Upper lobe of right lung (tissue), 1 donor: ENCODE results near the gene CDCA7. TPM values are rescaled to one million over a fixed set of nuclear protein-coding genes. Genes with fewer than 3 reads are reported as not detected.
"Not testable (repeated sequence)": the region's sequence is repeated elsewhere in the genome, so short reads cannot be mapped to it uniquely, and the experiment has no call there.

Experiments used
- ATAC-seq: fragments of 200-7000 bp; cut with Tn5 transposase; one replicate; pipeline ENCODE4 v1.9.1; 2020; ENCODE audit warnings: mild to moderate bottlenecking, moderate library complexity
- DNase-seq: peaks from one replicate; pipeline ENCODE4 v3.0.0-alpha.2; 2020
- H3K27ac ChIP-seq: fragments of 200-600 bp; one replicate; pipeline ENCODE4 v1.8.0; 2022
- H3K27me3 ChIP-seq: fragments of 200-600 bp; one replicate; pipeline ENCODE4 v1.8.0; 2022; ENCODE audit warnings: mild to moderate bottlenecking
- H3K36me3 ChIP-seq: fragments of 200-600 bp; one replicate; pipeline ENCODE4 v1.8.0; 2022
- H3K4me1 ChIP-seq: fragments of 200-600 bp; one replicate; pipeline ENCODE4 v1.8.0; 2022
- H3K4me3 ChIP-seq: fragments of 200-600 bp; one replicate; pipeline ENCODE4 v1.8.0; 2022; ENCODE audit warnings: mild to moderate bottlenecking
- H3K9me3 ChIP-seq: fragments of 200-600 bp; one replicate; pipeline ENCODE4 v1.8.0; 2022
- intact Hi-C: fragments of 100-400 bp; cut with DNase I; formaldehyde crosslinking; loops from one replicate; pipeline ENCODE4 v1.11.0; 2022
- total RNA-seq: library from RNA; stranded (reverse); fragmentation: NEBNext Ultra II Directional; extraction: Animal tissue kit (Norgen Biotek cat#: 25700); gene quantifications from one replicate; pipeline ENCODE4 v1.2.1, GENCODE V29; 2021
- TF ChIP-seq, protein P1 (sequence below): fragments of 200-600 bp; IDR thresholded peaks from one replicate; pipeline ENCODE4 v1.8.0; 2022; ENCODE audit warnings: antibody characterized with exemption
- donor health status: DM: no; HTN: yes; CAD: no; lungs with severe emphysema.

CDCA7 gene
- total RNA-seq, 1 donor from 2014 or later = 4.1 TPM

DNA sequence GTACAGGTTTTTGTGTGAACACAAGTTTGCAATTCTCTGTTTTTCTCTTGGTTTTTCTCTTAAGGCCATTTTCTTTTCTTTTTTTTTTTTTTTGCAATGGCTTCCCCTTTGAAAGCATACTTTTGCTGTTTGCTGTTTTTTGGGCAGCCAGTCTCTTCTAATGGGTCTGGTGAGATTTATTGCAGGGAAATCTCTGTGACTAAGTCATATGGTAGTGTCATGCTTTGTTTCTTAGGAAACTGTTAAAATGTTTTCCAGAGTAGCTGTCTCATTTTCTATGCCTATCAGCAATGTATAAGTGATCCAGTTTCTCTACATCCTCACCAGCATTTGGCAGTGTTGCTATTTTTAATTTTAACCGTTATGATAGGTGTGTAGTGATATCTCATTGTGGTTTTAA, 27.9 kb upstream of the CDCA7 start:
- ATAC-seq = no peak
- intact Hi-C loops = no loop called here
- H3K9me3 ChIP-seq = peaks cover 8% of the 10 kb centered on the region

DNA sequence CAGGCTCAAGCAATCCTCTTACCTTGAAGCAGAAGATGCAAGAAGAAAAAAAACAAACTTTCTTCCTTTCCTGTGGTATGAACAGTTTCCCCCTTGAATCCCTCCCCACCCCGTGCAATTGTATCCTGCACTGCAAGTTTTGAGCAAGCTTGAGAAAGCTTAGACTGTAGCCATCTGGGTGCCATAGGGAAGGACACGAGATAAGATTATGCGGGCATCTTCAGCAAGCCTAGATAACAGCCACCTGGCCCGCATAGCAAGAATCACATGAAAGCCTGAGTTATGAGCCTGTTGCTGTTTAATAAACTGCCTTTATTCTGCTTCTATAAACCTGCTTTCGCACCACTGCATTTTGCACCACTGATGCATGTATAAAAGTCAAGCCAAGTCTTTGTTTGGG, 27.3 kb upstream of the CDCA7 start:
- Histone ChIP-seq H3K27me3 (no peaks in the 10 kb centered on the region), H3K36me3 (no peaks in the 10 kb centered on the region), H3K9me3 (peaks cover 9% of the 10 kb centered on the region), H3K4me1 (no peaks in the 10 kb centered on the region), H3K27ac (no peak overlapping the region), H3K4me3 (no peak overlapping the region)
- TF ChIP-seq, protein P1, sequence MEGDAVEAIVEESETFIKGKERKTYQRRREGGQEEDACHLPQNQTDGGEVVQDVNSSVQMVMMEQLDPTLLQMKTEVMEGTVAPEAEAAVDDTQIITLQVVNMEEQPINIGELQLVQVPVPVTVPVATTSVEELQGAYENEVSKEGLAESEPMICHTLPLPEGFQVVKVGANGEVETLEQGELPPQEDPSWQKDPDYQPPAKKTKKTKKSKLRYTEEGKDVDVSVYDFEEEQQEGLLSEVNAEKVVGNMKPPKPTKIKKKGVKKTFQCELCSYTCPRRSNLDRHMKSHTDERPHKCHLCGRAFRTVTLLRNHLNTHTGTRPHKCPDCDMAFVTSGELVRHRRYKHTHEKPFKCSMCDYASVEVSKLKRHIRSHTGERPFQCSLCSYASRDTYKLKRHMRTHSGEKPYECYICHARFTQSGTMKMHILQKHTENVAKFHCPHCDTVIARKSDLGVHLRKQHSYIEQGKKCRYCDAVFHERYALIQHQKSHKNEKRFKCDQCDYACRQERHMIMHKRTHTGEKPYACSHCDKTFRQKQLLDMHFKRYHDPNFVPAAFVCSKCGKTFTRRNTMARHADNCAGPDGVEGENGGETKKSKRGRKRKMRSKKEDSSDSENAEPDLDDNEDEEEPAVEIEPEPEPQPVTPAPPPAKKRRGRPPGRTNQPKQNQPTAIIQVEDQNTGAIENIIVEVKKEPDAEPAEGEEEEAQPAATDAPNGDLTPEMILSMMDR = no peak
- ATAC-seq = no peak
- intact Hi-C loops = no loop called here
- DNase-seq = no peak

More for the DNA sequence above, 27.9 kb upstream of the CDCA7 start:
- no peaks in the 10 kb centered on the region for H3K27me3 ChIP-seq
- no peak overlapping the region for H3K27ac ChIP-seq
- no peak overlapping the region for H3K4me3 ChIP-seq
- TF ChIP-seq, protein P1 = no peak
- H3K36me3 ChIP-seq = no peaks in the 10 kb centered on the region
- no peak for DNase-seq
- H3K4me1 ChIP-seq = no peaks in the 10 kb centered on the region

DNA sequence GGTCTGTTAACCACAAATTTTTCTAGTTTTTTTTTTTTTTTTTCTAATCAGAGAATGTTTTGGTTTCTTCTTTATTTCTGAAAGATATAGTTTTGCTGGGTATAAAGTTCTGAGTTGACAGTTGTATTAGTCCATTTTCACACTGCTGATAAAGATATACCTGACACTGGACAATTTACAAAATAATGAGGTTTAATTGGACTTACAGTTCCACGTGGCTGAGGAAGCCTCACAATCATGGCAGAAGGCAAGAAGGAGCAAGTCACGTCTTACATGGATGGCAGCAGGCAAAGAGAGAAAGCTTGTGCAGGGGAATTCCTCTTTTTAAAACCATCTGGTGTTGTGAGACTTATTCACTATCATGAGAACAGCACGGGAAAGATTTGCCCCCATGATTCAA, 21.7 kb upstream of the CDCA7 start:
- intact Hi-C loops, H3K9me3 ChIP-seq, H3K36me3 ChIP-seq, H3K4me3 ChIP-seq, H3K4me1 ChIP-seq, H3K27ac ChIP-seq, DNase-seq, H3K27me3 ChIP-seq, ATAC-seq: not testable (repeated sequence)

DNA sequence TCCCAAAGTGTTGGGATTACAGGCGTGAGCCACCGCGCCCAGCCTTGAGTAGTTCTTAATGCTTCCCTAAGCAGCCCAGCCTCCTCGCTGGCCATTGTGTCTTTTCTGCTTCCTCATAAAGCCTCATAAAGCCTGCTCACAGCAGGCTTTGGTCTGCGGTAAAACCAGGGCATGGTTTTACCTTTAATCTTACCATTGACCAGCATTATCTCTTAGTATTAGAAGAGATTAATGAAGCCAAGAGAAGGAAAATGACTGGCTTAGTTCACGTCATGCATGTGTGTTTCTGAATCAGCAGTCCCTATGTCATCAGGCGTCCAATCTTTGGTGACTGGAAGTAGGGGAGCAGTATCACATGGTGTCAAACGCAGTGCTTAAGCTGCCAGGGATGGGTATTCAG, 14.9 kb upstream of the CDCA7 start:
- H3K4me3 ChIP-seq = no peak overlapping the region
- no peak for ATAC-seq
- H3K36me3 ChIP-seq = no peaks in the 10 kb centered on the region
- no peak overlapping the region for H3K27ac ChIP-seq
- H3K4me1 ChIP-seq = no peaks in the 10 kb centered on the region
- intact Hi-C loops = no loop called here
- TF ChIP-seq, protein P1 = no peak
- no peak for DNase-seq
- no peaks in the 10 kb centered on the region for H3K9me3 ChIP-seq
- H3K27me3 ChIP-seq = no peaks in the 10 kb centered on the region

DNA sequence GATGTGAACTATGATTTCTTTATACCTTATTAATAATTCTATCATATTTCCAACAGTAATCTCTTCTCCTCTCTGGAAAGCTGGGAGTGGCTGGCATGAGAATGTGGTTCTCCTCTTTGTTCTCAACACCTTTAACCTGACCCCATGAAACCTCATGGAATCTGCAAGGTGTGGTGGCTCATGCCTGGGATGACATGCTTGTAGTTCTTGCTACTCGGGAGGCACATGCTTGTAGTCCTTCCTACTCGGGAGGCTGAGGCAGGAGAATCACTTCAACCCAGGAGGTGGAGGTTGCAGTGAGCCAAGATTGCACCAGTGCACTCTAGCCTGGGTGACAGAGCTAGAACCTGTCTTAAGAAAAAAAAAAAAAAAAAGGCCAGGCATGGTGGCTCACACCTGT, 10.8 kb upstream of the CDCA7 start:
- TF ChIP-seq, protein P1 = no peak
- H3K27ac ChIP-seq = no peak overlapping the region
- no peak overlapping the region for H3K4me3 ChIP-seq
- no peak for DNase-seq
- no peaks in the 10 kb centered on the region for H3K36me3 ChIP-seq
- no peaks in the 10 kb centered on the region for H3K27me3 ChIP-seq
- H3K9me3 ChIP-seq = no peaks in the 10 kb centered on the region
- no peaks in the 10 kb centered on the region for H3K4me1 ChIP-seq
- intact Hi-C loops = no loop called here
- ATAC-seq = no peak

DNA sequence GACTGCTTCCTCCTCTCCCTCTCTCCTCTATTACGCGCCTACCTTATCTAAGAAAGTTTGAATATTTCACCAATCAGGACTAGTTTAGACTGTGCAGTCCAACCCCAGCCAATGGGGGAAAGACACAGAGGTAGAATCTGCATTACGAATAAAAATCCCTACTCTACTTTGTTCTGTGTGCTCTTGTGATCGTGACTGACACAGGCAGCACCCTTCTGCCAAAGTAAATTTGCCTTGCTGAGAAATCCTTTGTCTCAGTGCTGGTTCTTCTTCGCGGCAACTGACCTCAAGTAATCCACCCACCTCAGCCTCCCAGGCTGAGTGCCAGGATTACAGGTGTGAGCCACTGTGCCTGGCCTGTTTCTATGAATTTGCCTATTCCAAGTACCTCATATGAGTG, 8.6 kb upstream of the CDCA7 start:
- Histone ChIP-seq H3K4me1 (no peaks in the 10 kb centered on the region), H3K36me3 (no peaks in the 10 kb centered on the region), H3K27me3 (peaks cover 5% of the 10 kb centered on the region), H3K4me3 (no peak overlapping the region), H3K27ac (no peak overlapping the region), H3K9me3 (no peaks in the 10 kb centered on the region)
- DNase-seq (no peak), ATAC-seq (no peak)
- intact Hi-C loops = no loop called here
- TF ChIP-seq, protein P1 = no peak
